ENCODE measurements around the gene SNAP29.

DNA sequence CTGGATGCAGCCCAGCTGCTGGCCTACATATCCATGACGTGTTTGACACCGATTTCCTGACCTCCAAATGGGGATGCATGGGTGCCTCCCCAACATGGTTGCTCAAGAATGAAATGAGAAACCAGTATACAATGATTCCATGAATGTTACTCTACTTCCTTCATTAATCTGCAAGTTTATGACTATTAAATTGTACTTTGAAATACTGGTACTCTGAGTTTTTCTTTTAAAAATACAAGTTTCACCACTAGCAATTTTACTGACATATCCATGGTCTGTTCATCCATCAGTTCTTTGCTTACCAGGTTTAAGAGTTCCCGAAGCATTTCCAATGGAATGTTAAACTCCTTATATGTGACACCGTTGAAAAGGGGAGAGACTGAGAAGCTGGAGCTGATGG is 45.8 kb upstream of the SNAP29 start:
- no peak for TF ChIP-seq CTCF (IDR thresholded peaks at IDR 0.05; ENCODE audit: low read depth, low read length, missing input control)
- no peak for TF ChIP-seq RXRA (IDR thresholded peaks at IDR 0.05)
- no peak for TF ChIP-seq TAF1 (conservative IDR thresholded peaks at IDR 0.05)
- no peak for TF ChIP-seq SP1 (IDR thresholded peaks at IDR 0.05)
- TF ChIP-seq, protein P1, sequence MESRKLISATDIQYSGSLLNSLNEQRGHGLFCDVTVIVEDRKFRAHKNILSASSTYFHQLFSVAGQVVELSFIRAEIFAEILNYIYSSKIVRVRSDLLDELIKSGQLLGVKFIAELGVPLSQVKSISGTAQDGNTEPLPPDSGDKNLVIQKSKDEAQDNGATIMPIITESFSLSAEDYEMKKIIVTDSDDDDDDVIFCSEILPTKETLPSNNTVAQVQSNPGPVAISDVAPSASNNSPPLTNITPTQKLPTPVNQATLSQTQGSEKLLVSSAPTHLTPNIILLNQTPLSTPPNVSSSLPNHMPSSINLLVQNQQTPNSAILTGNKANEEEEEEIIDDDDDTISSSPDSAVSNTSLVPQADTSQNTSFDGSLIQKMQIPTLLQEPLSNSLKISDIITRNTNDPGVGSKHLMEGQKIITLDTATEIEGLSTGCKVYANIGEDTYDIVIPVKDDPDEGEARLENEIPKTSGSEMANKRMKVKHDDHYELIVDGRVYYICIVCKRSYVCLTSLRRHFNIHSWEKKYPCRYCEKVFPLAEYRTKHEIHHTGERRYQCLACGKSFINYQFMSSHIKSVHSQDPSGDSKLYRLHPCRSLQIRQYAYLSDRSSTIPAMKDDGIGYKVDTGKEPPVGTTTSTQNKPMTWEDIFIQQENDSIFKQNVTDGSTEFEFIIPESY (IDR thresholded peaks at IDR 0.05) = no peak
- TF ChIP-seq REST (IDR thresholded peaks at IDR 0.05) = no peak

Measured in liver (tissue), 3 donors.